HEK293 (cell line): ENCODE results near the gene PCDHA10.
"Not testable (repeated sequence)": the region's sequence is repeated elsewhere in the genome, so short reads cannot be mapped to it uniquely, and the experiment has no call there.

ENCODE experiments used
- ATF2 ChIP-seq: fragments of 450-650 bp; formaldehyde crosslinking; IDR thresholded peaks from 2 replicates; pipeline ENCODE4 v1.5.1; 2016; ENCODE audit warnings: missing biosample characterization, missing genetic modification characterization, low read depth
- CTCF ChIP-seq: fragments of 450-650 bp; formaldehyde crosslinking; IDR thresholded peaks from 2 replicates; pipeline ENCODE4 v1.5.1; 2016; ENCODE audit warnings: missing biosample characterization, missing genetic modification characterization
- SP2 ChIP-seq: fragments of 450-650 bp; formaldehyde crosslinking; IDR thresholded peaks from 2 replicates; pipeline ENCODE4 v1.5.1; 2016; ENCODE audit warnings: missing biosample characterization, missing genetic modification characterization
- ZNF18 ChIP-seq: fragments of 450-650 bp; formaldehyde crosslinking; IDR thresholded peaks from 2 replicates; pipeline ENCODE4 v1.5.1; 2016; ENCODE audit warnings: missing biosample characterization, missing genetic modification characterization
- TF ChIP-seq, protein P1 (sequence below): fragments of 450-650 bp; formaldehyde crosslinking; IDR thresholded peaks from 2 replicates; pipeline ENCODE4 v1.5.1; 2016; ENCODE audit warnings: missing biosample characterization, missing genetic modification characterization

GRCh38 chr5:140834439-140835008, 21.2 kb upstream of the PCDHA10 start:
- TF ChIP-seq, protein P1, sequence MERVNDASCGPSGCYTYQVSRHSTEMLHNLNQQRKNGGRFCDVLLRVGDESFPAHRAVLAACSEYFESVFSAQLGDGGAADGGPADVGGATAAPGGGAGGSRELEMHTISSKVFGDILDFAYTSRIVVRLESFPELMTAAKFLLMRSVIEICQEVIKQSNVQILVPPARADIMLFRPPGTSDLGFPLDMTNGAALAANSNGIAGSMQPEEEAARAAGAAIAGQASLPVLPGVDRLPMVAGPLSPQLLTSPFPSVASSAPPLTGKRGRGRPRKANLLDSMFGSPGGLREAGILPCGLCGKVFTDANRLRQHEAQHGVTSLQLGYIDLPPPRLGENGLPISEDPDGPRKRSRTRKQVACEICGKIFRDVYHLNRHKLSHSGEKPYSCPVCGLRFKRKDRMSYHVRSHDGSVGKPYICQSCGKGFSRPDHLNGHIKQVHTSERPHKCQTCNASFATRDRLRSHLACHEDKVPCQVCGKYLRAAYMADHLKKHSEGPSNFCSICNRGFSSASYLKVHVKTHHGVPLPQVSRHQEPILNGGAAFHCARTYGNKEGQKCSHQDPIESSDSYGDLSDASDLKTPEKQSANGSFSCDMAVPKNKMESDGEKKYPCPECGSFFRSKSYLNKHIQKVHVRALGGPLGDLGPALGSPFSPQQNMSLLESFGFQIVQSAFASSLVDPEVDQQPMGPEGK (tag by site-specific recombination) = not testable (repeated sequence)
- not testable (repeated sequence) for TF ChIP-seq SP2, ZNF18, ATF2, CTCF (tag by site-specific recombination)
